Kidney epithelial cell (primary cell): ENCODE results near the gene GRHL3. TPM values are rescaled to one million over a fixed set of nuclear protein-coding genes. Genes with fewer than 3 reads are reported as not detected.

Experiments
- DNase-seq: peaks from one replicate; pipeline ENCODE4 v3.0.0-alpha.2; 2010; ENCODE audit warnings: low read depth
- H3K27me3 ChIP-seq: 2 replicates; pipeline ENCODE4 v1.6.0; 2011; ENCODE audit warnings: low read length; ENCODE audit not compliant: control insufficient read depth, insufficient read depth
- H3K36me3 ChIP-seq: 2 replicates; pipeline ENCODE4 v1.5.1; 2011; ENCODE audit warnings: low read length; ENCODE audit not compliant: control insufficient read depth, insufficient read depth
- H3K4me3 ChIP-seq: 2 replicates; pipeline ENCODE4 v1.5.1; 2011; ENCODE audit warnings: low read depth, mild to moderate bottlenecking, control low read depth, low read length
- total RNA-seq: library from RNA; depleted of rRNA; stranded (reverse); fragments of >200 nt; gene quantifications from 2 replicates; pipeline ENCODE4 v1.2.3, GENCODE V29; 2015
- TF ChIP-seq, protein P1 (sequence below): IDR thresholded peaks from 2 replicates; pipeline ENCODE4 v1.5.1; 2011; ENCODE audit warnings: mild to moderate bottlenecking, moderate library complexity, low read length, control low read depth, inconsistent platforms; ENCODE audit not compliant: insufficient read depth, poor library complexity, severe bottlenecking

GRHL3 gene
- total RNA-seq, 1 donor from 2014 or later, result 12.5 TPM

DNA sequence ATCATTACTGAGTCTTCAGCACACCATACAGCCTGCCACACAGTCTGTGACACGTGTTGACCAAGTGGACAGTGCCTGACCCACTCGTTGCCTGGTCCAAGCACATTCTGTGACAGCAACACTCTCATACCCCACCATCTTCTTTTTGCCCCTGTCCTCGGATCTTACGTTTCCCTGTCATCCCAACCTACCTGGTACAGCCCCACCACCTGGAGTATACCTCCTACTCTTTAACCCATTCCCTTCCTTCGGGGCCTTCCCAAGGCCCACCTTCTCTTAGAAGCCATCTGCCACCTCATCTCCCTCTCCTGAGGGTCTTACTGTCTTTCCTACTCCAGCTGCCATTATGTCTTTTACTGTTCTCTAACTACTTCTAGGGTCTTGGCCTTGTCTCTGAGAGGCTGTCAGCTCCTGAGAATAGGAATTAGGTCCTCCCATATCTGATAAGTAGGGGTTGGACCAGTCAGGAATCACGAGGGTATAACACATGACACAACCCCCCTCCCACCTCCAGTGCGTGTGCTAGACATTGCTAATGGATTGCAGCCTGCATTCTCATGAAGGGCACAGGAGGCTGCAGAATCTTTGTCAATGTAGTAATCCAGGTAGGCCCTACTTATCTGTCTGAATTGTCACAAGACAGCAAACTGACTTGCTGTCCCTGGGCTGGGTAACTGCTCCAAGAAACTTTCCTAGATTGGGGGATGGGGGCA, 13.0 kb downstream of the GRHL3 start:
- peaks cover 11% of the 10 kb centered on the region for H3K27me3 ChIP-seq
- DNase-seq, result no peak
- no peaks in the 10 kb centered on the region for H3K36me3 ChIP-seq
- TF ChIP-seq, protein P1, sequence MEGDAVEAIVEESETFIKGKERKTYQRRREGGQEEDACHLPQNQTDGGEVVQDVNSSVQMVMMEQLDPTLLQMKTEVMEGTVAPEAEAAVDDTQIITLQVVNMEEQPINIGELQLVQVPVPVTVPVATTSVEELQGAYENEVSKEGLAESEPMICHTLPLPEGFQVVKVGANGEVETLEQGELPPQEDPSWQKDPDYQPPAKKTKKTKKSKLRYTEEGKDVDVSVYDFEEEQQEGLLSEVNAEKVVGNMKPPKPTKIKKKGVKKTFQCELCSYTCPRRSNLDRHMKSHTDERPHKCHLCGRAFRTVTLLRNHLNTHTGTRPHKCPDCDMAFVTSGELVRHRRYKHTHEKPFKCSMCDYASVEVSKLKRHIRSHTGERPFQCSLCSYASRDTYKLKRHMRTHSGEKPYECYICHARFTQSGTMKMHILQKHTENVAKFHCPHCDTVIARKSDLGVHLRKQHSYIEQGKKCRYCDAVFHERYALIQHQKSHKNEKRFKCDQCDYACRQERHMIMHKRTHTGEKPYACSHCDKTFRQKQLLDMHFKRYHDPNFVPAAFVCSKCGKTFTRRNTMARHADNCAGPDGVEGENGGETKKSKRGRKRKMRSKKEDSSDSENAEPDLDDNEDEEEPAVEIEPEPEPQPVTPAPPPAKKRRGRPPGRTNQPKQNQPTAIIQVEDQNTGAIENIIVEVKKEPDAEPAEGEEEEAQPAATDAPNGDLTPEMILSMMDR, result no peak
- no peak overlapping the region for H3K4me3 ChIP-seq

DNA sequence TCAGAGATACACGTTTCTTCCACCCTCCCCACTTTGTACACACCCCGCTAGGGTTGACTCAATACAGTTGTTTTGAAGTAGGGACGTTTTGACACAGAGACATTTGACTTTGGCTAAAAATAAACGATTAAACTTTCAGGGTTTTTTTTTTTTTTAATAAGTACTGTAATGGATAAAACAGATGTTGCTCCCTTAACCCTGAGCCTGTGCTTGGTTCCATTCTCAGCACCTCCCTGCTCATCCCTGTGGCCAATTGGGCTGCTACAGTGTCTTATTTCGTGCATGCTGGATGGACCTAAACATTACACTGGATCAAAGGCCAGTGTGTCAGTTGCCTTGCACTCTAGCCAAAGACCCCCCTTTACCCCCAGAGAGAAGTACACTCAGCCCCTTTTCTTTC, 16.9 kb downstream of the GRHL3 start:
- Histone ChIP-seq H3K36me3 (no peaks in the 10 kb centered on the region), H3K27me3 (peaks cover 3% of the 10 kb centered on the region), H3K4me3 (no peak overlapping the region)
- TF ChIP-seq, protein P1, result no peak
- no peak for DNase-seq

DNA sequence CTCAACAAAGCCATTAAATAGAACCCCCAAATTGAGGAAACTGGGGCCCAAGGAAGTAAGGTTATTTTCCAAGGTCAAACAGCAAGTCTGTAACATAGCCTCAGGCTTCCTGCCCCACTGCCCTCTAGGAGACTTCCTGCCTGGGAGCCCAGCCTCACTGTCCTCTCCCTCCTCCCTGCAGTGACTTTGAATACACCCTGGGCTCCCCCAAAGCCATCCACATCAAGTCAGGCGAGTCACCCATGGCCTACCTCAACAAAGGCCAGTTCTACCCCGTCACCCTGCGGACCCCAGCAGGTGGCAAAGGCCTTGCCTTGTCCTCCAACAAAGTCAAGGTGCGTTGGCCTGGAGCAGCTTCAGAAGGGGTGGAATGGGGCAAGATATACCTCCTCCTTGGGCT, 18.3 kb downstream of the GRHL3 start:
- TF ChIP-seq, protein P1, result no peak
- DNase-seq, result no peak
- Histone ChIP-seq H3K36me3 (no peaks in the 10 kb centered on the region), H3K27me3 (peaks cover 4% of the 10 kb centered on the region), H3K4me3 (no peak overlapping the region)

DNA sequence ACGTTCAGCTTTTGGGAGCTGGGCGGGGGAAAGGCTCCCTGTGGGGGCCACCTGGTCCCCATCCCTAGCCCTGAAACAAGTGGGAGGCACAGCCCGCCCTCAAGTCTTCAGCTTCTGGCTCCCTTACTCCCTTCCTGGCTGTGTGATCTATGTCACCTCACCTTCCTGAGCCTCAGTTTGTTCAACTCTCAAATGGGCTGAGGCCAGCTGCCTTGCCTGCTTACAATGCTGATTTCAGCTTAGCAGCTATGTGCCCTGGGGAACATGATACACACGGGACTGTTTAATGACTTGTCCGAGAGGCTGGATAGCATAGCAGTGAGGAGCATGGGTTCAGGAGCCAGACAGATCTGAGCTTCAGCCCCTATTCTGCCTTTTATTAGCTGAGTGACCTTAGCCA, 19.3 kb downstream of the GRHL3 start:
- no peaks in the 10 kb centered on the region for H3K36me3 ChIP-seq
- TF ChIP-seq, protein P1, result no peak
- no peak for DNase-seq
- H3K4me3 ChIP-seq, result no peak overlapping the region
- peaks cover 9% of the 10 kb centered on the region for H3K27me3 ChIP-seq

DNA sequence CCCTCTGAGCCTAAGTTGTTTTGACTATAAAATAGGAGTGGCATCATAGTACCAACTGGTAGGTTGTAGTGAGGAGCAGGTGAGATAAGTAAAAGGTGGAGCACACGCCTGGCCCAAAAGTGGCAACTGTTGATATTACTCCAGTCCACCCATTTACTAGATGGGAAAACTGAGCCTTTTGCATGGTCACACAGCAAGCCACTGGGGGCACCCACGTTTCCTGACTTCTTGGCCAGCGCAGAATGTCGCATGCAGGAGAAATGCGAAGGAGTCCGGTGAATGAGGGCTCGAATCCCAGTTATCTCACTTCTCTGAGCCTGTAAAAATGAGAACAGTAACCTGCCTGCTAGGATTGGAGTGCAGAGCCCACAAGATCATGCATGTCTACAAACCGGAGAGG, 20.8 kb downstream of the GRHL3 start:
- H3K36me3 ChIP-seq, result no peaks in the 10 kb centered on the region
- no peak for DNase-seq
- no peak overlapping the region for H3K4me3 ChIP-seq
- TF ChIP-seq, protein P1, result no peak
- peaks cover 12% of the 10 kb centered on the region for H3K27me3 ChIP-seq

DNA sequence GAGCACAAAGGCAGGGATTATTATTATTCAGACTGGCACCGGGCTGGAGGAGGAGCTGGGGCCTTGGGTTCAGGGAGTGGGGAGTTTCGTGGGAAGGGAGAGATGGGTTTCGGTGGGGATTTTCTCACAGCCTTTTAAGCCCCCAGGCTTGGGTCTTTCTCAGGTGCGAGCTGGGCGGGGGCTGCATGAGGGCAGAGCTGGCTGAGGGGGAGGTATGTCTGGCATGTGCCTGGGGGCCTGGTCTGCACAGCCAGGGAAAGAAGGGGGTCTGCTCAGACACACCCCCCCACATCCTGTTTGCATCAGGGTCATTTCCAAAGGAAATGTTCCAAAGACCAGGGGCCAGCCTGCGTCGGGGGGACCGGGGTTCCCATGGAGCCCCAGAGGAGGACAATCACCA, 21.6 kb downstream of the GRHL3 start:
- TF ChIP-seq, protein P1, result no peak

More for the DNA sequence above, 21.6 kb downstream of the GRHL3 start:
- peaks cover 12% of the 10 kb centered on the region for H3K27me3 ChIP-seq
- DNase-seq, result no peak
- no peak overlapping the region for H3K4me3 ChIP-seq
- H3K36me3 ChIP-seq, result no peaks in the 10 kb centered on the region
